ENCODE measurements around the gene TMEM212.

TMEM212 gene

GRCh38 chr3:171895900-171896299 is 52.8 kb downstream of the TMEM212 start:
- Histone ChIP-seq H3K4ac (ENCODE audit: low read depth, low read length) (no peak overlapping the region), H2AFZ (ENCODE audit: insufficient read depth, low read length, poor library complexity) (no peak overlapping the region), H3K9ac (ENCODE audit: low read length) (no peak overlapping the region), H3K18ac (ENCODE audit: low read length) (no peak overlapping the region), H3K9me3 (ENCODE audit: insufficient read depth, low read depth, low read length) (no peaks in the 10 kb centered on the region), H3K27ac (ENCODE audit: low read depth, low read length) (no peak overlapping the region), H3K4me2 (ENCODE audit: low read length) (no peak overlapping the region), H4K12ac (ENCODE audit: low read depth, low read length) (no peak overlapping the region), H3K4me1 (ENCODE audit: control insufficient read depth in 1 of 2, insufficient read depth in 2 of 2, low read length in 2 of 2) (peaks cover 2 to 3% of the 10 kb centered on the region in 2 experiments), H3K14ac (ENCODE audit: low read length) (no peak overlapping the region), H2BK5ac (ENCODE audit: low read depth, low read length, poor library complexity) (no peak overlapping the region), H3K4me3 (ENCODE audit: low read depth, low read length) (no peak overlapping the region), H3K23ac (ENCODE audit: low read length) (no peak overlapping the region), H2BK12ac (ENCODE audit: low read length) (no peak overlapping the region), H3K79me1 (ENCODE audit: low read length) (no peaks in the 10 kb centered on the region), H2AK5ac (ENCODE audit: low read length) (no peak overlapping the region), H3K36me3 (ENCODE audit: control insufficient read depth in 1 of 2, insufficient read depth in 2 of 2, low read length in 2 of 2) (no peaks in the 10 kb centered on the region), H4K8ac (ENCODE audit: low read depth, low read length) (no peak overlapping the region), H3K27me3 (ENCODE audit: insufficient read depth, low read length) (no peaks in the 10 kb centered on the region), H3K79me2 (ENCODE audit: control insufficient read depth, insufficient read depth, low read length, poor library complexity) (no peaks in the 10 kb centered on the region), H2BK120ac (ENCODE audit: insufficient read depth, low read length, poor library complexity) (no peak overlapping the region), H4K91ac (ENCODE audit: low read depth, low read length) (no peak overlapping the region)
- no peak for DNase-seq
- WGBS (ENCODE audit: extremely low coverage, insufficient coverage, insufficient read length), result no CpG with 5 or more reads among the region's 5 CpGs

- no peak overlapping the region for H3K23ac ChIP-seq (ENCODE audit: low read length)
- no peak overlapping the region for H2AFZ ChIP-seq (ENCODE audit: insufficient read depth, low read length, poor library complexity)
- H3K4me3 ChIP-seq (ENCODE audit: low read depth, low read length), result no peak overlapping the region
- H3K9ac ChIP-seq (ENCODE audit: low read length), result no peak overlapping the region
- H2BK12ac ChIP-seq (ENCODE audit: low read length), result no peak overlapping the region
- H3K4me2 ChIP-seq (ENCODE audit: low read length), result no peak overlapping the region
- H3K9me3 ChIP-seq (ENCODE audit: insufficient read depth, low read depth, low read length), result no peaks in the 10 kb centered on the region
- no peak overlapping the region for H4K8ac ChIP-seq (ENCODE audit: low read depth, low read length)
- H3K14ac ChIP-seq (ENCODE audit: low read length), result no peak overlapping the region
- no peak overlapping the region for H2BK120ac ChIP-seq (ENCODE audit: insufficient read depth, low read length, poor library complexity)
- no peak overlapping the region for H2AK5ac ChIP-seq (ENCODE audit: low read length)
- H3K79me1 ChIP-seq (ENCODE audit: low read length), result no peaks in the 10 kb centered on the region
- H3K36me3 ChIP-seq (ENCODE audit: control insufficient read depth in 1 of 2, insufficient read depth in 2 of 2, low read length in 2 of 2), result no peaks in the 10 kb centered on the region
- H3K4me1 ChIP-seq (ENCODE audit: control insufficient read depth in 1 of 2, insufficient read depth in 2 of 2, low read length in 2 of 2), result peaks cover 2 to 3% of the 10 kb centered on the region in 2 experiments
- no peak overlapping the region for H3K18ac ChIP-seq (ENCODE audit: low read length)
- H4K91ac ChIP-seq (ENCODE audit: low read depth, low read length), result no peak overlapping the region
- H3K27ac ChIP-seq (ENCODE audit: low read depth, low read length), result no peak overlapping the region
- H3K27me3 ChIP-seq (ENCODE audit: insufficient read depth, low read length), result no peaks in the 10 kb centered on the region
- no peak overlapping the region for H3K4ac ChIP-seq (ENCODE audit: low read depth, low read length)
- no peak overlapping the region for H4K12ac ChIP-seq (ENCODE audit: low read depth, low read length)
- no peaks in the 10 kb centered on the region for H3K79me2 ChIP-seq (ENCODE audit: control insufficient read depth, insufficient read depth, low read length, poor library complexity)
- H2BK5ac ChIP-seq (ENCODE audit: low read depth, low read length, poor library complexity), result no peak overlapping the region
- WGBS (ENCODE audit: extremely low coverage, insufficient coverage, insufficient read length), result no CpG with 5 or more reads among the region's 3 CpGs
- DNase-seq, result no peak
These were observed 53.2 kb downstream of the TMEM212 start for GRCh38 chr3:171896316-171896715.

GRCh38 chr3:171898192-171898591 is 55.0 kb downstream of the TMEM212 start:
- H3K4me3 ChIP-seq (ENCODE audit: low read depth, low read length), result no peak overlapping the region
- no peak overlapping the region for H3K4ac ChIP-seq (ENCODE audit: low read depth, low read length)
- H3K79me1 ChIP-seq (ENCODE audit: low read length), result no peaks in the 10 kb centered on the region
- H3K14ac ChIP-seq (ENCODE audit: low read length), result no peak overlapping the region
- H3K4me1 ChIP-seq (ENCODE audit: control insufficient read depth in 1 of 2, insufficient read depth in 2 of 2, low read length in 2 of 2), result peaks cover 2 to 3% of the 10 kb centered on the region in 2 experiments
- H4K8ac ChIP-seq (ENCODE audit: low read depth, low read length), result no peak overlapping the region
- H3K79me2 ChIP-seq (ENCODE audit: control insufficient read depth, insufficient read depth, low read length, poor library complexity), result no peaks in the 10 kb centered on the region
- H4K91ac ChIP-seq (ENCODE audit: low read depth, low read length), result no peak overlapping the region
- WGBS (ENCODE audit: extremely low coverage, insufficient coverage, insufficient read length), result no CpG with 5 or more reads among the region's 1 CpG
- H2BK5ac ChIP-seq (ENCODE audit: low read depth, low read length, poor library complexity), result no peak overlapping the region
- H3K36me3 ChIP-seq (ENCODE audit: control insufficient read depth in 1 of 2, insufficient read depth in 2 of 2, low read length in 2 of 2), result no peaks in the 10 kb centered on the region
- no peaks in the 10 kb centered on the region for H3K9me3 ChIP-seq (ENCODE audit: insufficient read depth, low read depth, low read length)
- no peak overlapping the region for H3K23ac ChIP-seq (ENCODE audit: low read length)
- no peak overlapping the region for H2AFZ ChIP-seq (ENCODE audit: insufficient read depth, low read length, poor library complexity)
- H3K4me2 ChIP-seq (ENCODE audit: low read length), result no peak overlapping the region
- no peak overlapping the region for H3K27ac ChIP-seq (ENCODE audit: low read depth, low read length)
- H2BK120ac ChIP-seq (ENCODE audit: insufficient read depth, low read length, poor library complexity), result no peak overlapping the region
- H2AK5ac ChIP-seq (ENCODE audit: low read length), result no peak overlapping the region
- H2BK12ac ChIP-seq (ENCODE audit: low read length), result no peak overlapping the region
- no peak overlapping the region for H4K12ac ChIP-seq (ENCODE audit: low read depth, low read length)
- H3K9ac ChIP-seq (ENCODE audit: low read length), result no peak overlapping the region
- H3K27me3 ChIP-seq (ENCODE audit: insufficient read depth, low read length), result no peaks in the 10 kb centered on the region
- DNase-seq, result no peak
- H3K18ac ChIP-seq (ENCODE audit: low read length), result no peak overlapping the region

- no CpG with 5 or more reads among the region's 14 CpGs for WGBS (ENCODE audit: extremely low coverage, insufficient coverage, insufficient read length)
- no peak overlapping the region for H3K14ac ChIP-seq (ENCODE audit: low read length)
- no peak overlapping the region for H3K23ac ChIP-seq (ENCODE audit: low read length)
- no peak for DNase-seq
- H4K91ac ChIP-seq (ENCODE audit: low read depth, low read length), result no peak overlapping the region
- no peak overlapping the region for H2BK5ac ChIP-seq (ENCODE audit: low read depth, low read length, poor library complexity)
- no peak overlapping the region for H4K12ac ChIP-seq (ENCODE audit: low read depth, low read length)
- H3K27me3 ChIP-seq (ENCODE audit: insufficient read depth, low read length), result no peaks in the 10 kb centered on the region
- H4K8ac ChIP-seq (ENCODE audit: low read depth, low read length), result no peak overlapping the region
- H3K9me3 ChIP-seq (ENCODE audit: insufficient read depth, low read depth, low read length), result no peaks in the 10 kb centered on the region
- H3K36me3 ChIP-seq (ENCODE audit: control insufficient read depth in 1 of 2, insufficient read depth in 2 of 2, low read length in 2 of 2), result no peaks in the 10 kb centered on the region
- H3K27ac ChIP-seq (ENCODE audit: low read depth, low read length), result no peak overlapping the region
- H3K79me1 ChIP-seq (ENCODE audit: low read length), result no peaks in the 10 kb centered on the region
- H2AK5ac ChIP-seq (ENCODE audit: low read length), result no peak overlapping the region
- peaks cover 2 to 6% of the 10 kb centered on the region in 2 experiments for H3K4me1 ChIP-seq (ENCODE audit: control insufficient read depth in 1 of 2, insufficient read depth in 2 of 2, low read length in 2 of 2)
- no peaks in the 10 kb centered on the region for H3K79me2 ChIP-seq (ENCODE audit: control insufficient read depth, insufficient read depth, low read length, poor library complexity)
- no peak overlapping the region for H3K4me2 ChIP-seq (ENCODE audit: low read length)
- H3K4me3 ChIP-seq (ENCODE audit: low read depth, low read length), result no peak overlapping the region
- H3K4ac ChIP-seq (ENCODE audit: low read depth, low read length), result no peak overlapping the region
- H3K9ac ChIP-seq (ENCODE audit: low read length), result no peak overlapping the region
- H2BK120ac ChIP-seq (ENCODE audit: insufficient read depth, low read length, poor library complexity), result no peak overlapping the region
- no peak overlapping the region for H3K18ac ChIP-seq (ENCODE audit: low read length)
- H2BK12ac ChIP-seq (ENCODE audit: low read length), result no peak overlapping the region
- H2AFZ ChIP-seq (ENCODE audit: insufficient read depth, low read length, poor library complexity), result no peak overlapping the region
These were observed 57.3 kb downstream of the TMEM212 start for GRCh38 chr3:171900446-171900845.

Measured in trophoblast cell (in vitro differentiated cells and primary cell).